Stimulated activated CD8-positive, alpha-beta memory T cell treated with anti-CD3 and anti-CD28 coated beads, Interleukin-7, amount 100 ng/mL, for 1 hour (primary cell): ENCODE results near the gene ZNF215.
"Not testable (repeated sequence)": the region's sequence is repeated elsewhere in the genome, so short reads cannot be mapped to it uniquely, and the experiment has no call there.

Source experiments
- DNase-seq, 2 donors: peaks; one replicate each; pipeline ENCODE4 v3.0.0-alpha.2; 2020; ENCODE audit warnings: low read depth in 2 of 2

ZNF215 gene

GRCh38 chr11:6941970-6942369 is 15.7 kb downstream of the ZNF215 start:
- no peak for DNase-seq

GRCh38 chr11:6943131-6943530 is 16.9 kb downstream of the ZNF215 start:
- no peak for DNase-seq

DNA sequence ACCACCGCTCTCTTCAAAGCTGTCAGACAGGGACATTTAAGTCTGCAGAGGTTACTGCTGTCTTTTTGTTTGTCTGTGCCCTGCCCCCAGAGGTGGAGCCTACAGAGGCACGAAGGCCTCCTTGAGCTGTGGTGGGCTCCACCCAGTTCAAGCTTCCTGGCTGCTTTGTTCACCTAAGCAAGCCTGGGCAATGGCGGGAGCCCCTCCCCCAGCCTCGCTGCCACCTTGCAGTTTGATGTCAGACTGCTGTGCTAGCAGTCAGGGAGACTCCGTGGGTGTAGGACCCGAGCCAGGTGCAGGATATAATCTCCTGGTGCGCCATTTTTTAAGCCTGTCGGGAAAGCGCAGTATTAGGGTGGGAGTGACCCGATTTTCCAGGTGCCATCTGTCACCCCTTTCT is 28.0 kb downstream of the ZNF215 start:
- DNase-seq: not testable (repeated sequence)

GRCh38 chr11:6962141-6962540 is 35.9 kb downstream of the ZNF215 start:
- DNase-seq: no peak

- DNase-seq: no peak
Observed at GRCh38 chr11:6962673-6963072, 36.4 kb downstream of the ZNF215 start.

GRCh38 chr11:6968816-6969215 is 42.6 kb downstream of the ZNF215 start:
- no peak for DNase-seq

DNA sequence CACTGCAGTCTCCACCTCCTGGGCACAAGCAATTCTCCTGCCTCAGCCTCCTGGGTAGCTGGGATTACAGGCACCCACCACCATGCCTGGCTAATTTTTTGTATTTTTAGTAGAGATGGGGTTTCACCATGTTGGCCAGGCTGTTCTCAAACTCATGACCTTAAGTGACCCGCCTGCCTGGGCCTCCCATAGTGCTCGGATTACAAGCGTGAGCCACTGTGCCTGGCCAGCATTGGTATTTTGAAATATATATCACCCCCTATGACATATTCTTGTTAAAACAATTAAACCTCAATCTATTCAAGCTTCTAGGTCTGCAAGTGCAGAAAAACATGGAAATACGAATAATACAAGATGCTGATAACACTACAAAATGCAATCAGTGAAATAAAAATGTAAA is 43.6 kb downstream of the ZNF215 start:
- not testable (repeated sequence) for DNase-seq

- DNase-seq: no peak
Observed at GRCh38 chr11:6979365-6979764, 53.1 kb downstream of the ZNF215 start.

DNA sequence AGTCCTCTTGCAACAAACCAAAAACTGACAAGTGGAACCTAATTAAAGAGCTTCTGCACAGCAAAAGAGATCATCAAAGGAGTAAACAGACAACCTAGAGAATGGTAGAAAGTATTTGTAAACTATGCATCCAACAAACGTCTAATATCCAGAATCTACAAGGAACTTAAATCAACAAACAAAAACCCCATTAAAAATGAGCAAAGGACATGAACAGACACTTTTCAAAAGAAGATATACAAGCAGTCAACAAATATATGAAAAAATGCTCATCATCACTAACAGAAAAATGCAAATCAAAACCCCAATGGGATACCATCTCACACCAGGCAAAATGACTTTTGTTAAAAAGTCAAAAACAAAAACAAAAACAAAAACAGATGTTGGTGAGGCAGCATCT is 60.3 kb downstream of the ZNF215 start:
- no peak for DNase-seq

- DNase-seq: no peak
Observed at GRCh38 chr11:6988506-6988905, 62.3 kb downstream of the ZNF215 start.

GRCh38 chr11:6991227-6991626 is 65.0 kb downstream of the ZNF215 start:
- no peak for DNase-seq

GRCh38 chr11:6992026-6992425 is 65.8 kb downstream of the ZNF215 start:
- DNase-seq: no peak

DNA sequence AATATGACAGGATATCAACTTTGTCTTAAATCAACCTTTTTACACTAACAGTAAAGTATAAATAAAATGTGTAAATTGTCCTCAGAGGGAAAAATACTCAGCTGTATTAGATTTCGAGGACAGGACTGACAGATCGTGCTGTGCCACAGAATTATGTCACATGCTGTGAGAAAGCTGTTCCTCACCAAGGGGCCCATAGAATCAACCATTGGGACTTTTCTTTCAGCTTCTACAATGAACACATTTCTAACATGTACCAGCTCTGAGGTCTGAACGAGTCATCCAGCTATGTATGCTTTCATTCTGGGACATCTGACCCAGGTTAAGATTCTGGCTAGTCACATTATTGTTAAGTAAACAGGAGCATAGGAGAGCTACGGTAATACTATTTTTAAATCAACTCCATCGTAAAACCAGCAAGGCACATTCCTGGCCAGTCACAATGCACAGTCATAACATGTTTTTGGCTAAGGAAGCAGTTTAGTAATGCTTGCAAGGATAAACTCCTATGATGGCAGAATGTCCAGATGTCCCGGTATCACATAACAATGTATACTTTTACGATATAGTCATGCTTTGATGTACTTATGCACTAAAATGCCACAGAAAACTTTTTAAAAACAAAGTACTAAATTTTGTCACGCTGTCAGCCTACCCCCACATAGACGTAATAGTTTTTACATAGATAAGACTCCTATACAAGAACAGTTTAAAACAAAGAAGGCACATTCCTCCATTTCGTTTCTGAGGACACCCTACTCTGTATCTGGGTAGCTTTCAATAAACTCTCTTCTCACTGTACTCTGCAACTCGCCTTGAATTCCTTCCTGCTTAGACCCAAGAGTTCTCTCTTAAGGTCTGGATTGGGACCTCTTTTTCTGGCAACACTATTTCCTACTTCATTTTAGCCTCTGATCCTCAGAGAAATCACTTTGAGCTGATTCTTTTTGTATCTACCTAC is 66.5 kb downstream of the ZNF215 start:
- no peak for DNase-seq

DNA sequence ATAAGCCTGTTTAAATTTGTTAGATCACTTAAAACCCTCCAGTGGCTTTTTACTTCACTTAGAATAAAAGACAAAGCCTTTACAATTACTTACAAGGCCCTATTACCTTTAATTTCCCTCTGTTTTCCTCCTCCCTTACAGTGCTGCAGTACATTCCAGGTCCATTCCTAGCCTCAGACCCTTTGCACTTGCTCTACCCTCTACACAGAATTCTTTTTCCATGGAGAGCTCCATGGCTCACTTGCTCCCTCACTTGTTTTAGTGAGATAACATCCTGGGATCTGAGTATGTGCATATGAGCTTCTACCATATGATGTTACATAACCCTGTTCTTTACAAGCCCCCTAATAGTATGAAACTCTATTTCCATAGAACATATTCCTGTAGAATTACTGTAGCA is 69.5 kb downstream of the ZNF215 start:
- DNase-seq: no peak

DNA sequence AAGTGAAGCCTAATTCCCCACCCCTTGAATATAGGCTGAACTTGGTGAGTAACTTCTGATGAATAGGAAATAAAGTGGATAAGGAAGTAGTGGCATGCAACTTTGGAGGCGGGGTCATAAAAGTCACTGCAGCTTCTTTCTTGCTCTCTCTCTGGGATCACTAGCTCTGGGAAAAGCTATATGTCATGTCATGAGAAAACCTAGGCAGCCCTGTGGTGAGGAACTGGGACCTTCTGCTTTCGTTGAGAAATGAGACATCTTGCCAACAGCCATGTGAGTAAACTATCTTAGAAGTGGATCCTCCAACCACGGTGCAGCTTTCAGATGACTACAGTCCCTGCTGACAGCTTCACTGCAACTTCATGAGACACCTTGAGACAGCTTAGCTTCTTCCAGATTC is 78.3 kb downstream of the ZNF215 start:
- DNase-seq: no peak
